Eye (tissue), 1 donor: Measurements from ENCODE around the gene TRAIP.
A peak's percentile ranks its signal among the peaks of the same experiment; 100 is the strongest.
"Not testable (repeated sequence)": the region's sequence is repeated elsewhere in the genome, so short reads cannot be mapped to it uniquely, and the experiment has no call there.

Experiments used
- DNase-seq: peaks from one replicate; pipeline ENCODE4 v3.0.0-alpha.2; 2015

The TRAIP gene

DNA sequence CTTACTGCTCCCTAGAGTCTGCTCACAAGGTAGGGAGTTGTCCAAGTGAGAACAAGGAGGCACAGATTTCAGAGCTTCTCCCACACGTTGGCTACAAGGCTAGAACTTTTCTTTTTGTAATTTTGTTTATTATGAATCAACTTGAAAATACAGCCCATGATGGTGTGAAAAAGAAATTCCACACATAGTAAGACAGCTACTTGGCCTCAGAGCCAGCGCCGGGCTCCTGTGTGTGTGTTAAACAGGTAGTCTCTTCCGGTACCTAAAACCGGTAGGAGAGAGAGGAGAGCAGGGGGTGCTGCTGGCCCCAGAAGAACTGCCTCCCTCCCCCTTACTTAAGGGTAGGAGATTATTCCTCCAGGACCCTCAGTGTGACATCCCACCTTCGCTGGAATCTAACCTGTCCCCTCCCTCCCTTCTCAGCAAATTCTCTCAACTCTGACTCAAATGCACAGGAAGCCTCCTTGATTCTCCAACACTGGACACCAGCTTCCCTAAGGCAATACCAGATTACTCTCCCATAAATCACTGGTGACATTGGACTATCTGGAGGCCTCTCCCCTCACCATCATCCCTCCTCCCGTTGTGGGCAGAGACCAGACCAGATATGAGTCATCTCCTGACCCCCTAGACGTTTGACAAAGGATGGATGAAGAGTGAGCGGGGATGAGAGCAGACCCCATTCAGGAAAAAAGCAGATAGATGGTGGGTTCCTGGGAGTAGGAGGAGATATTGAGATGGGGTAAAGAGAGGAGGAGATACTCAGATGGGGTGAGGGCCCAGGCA is 65.5 kb downstream of the TRAIP start:
- no peak for DNase-seq

DNA sequence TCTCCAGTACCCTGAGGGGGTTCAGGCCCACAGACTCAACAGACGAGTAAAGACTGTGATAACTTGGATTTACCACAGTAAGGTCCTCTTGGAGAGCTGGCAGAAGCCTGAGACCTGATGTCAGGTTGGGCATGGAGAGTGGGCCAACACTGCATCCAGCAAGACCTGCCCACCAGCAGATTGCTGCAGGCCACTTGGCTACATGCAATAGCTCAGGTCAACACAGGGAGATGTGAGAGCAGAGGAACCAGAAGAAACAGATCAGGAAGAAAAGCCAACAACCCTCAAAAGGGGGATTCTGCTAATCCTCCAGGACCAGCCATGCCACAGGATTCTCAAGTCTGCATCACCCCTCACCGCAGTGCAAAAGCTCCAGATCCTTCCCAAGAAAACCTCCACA is 68.3 kb downstream of the TRAIP start:
- DNase-seq = no peak

- no peak for DNase-seq
These were observed 68.8 kb downstream of the TRAIP start for GRCh38 chr3:49787536-49787935.

GRCh38 chr3:49787182-49787464 is 69.2 kb downstream of the TRAIP start:
- DNase-seq = no peak

- peak; percentile 100 for DNase-seq
These were observed 69.8 kb downstream of the TRAIP start, which contains the start of gene IP6K1 for GRCh38 chr3:49786357-49787181. Gene IP6K1, minus strand, starts transcription at chr3:49786542. Its CDS starts 38,502 bp downstream, at chr3:49748040.

DNA sequence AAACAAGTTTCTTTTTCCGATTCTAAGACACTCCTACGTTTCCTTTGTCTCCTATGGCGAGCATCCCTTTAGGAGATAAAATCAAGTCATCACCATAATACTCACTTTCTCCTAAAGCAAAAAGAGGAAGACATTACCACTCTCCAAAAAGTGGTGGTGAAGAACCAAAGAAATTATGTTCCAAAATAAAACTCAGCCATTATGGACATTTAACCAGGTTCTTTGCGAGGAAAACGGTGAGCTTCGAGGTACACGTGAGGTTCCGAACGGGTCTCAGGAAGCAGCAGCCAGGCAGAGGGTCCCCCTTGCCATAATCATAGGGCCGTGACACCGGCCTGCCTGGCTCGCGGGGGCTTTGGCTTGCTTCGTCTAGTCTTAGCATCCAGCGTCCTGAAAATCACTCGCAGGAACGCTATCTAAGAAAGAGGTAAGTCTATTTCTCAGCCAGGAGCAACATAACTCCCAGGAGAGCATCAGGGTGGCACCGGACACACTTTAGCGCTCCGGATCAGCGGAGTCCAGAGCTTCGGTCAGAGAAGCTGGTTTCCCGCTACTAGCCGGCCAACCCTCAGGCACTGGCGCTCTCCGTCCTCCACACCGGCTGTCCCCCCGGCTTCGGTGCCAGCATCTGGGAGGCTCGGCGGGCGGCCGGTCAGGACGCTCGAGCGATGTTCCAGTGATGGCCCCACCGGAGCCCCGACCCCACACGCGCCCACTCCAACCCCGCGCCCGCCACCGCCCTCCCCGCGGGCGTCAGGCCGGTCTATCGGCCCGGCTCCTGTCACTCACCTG is 70.6 kb downstream of the TRAIP start:
- no peak for DNase-seq

- not testable (repeated sequence) for DNase-seq
These were observed 74.1 kb downstream of the TRAIP start for GRCh38 chr3:49782277-49782676.

DNA sequence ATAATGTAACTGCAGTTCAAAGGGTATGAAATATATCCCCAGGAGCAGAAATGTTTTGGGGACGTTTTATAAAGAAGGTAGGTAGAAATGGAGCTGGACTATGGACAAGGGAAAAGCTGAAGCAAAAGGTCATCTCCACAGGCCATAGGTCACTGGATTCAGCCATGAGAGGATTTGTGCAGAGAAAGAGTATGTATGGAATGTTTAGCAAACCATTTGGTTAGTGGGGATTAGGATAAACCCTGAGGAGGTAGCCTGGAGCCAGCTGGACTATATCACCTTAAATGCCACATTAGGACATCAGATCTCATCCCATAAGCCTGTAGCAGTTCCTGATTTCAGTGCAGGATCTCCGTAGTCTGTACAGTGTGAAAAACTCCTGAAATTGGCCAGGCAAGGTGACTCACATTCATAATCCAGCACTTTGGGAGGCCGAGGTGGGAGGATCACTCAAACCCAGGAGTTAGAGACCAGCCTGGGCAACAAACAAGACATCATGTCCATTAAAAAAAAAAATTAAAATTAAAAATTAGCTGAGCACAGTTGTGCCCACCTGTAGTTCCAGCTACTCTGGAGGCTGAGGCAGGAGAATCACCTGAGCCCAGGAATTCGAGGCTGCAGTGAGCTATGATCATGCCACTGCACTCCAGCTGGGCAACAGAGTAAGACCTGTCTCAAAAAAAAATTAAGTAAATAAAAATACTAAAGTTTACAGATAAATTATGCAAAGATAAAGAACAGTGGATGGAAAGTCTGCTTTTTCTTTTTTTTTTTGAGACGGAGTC is 74.8 kb downstream of the TRAIP start:
- no peak for DNase-seq

DNA sequence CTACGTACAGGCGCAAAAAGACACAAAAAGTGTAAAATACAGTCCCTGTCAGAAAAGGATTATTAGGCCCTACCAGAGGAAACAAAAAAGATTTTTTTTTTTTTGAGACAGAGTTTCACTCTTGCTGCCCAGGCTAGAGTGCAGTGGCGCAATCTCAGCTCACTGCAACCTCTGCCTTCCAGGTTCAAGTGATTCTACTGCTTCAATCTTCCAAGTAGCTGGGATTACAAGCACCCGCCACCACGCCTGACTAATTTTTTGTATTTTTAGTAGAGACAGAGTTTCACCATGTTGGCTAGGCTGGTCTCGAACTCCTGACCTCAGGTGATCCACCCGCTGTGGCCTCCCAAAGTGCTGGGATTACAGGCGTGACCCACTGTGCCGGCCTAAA is 75.4 kb downstream of the TRAIP start:
- not testable (repeated sequence) for DNase-seq

GRCh38 chr3:49780080-49780974 is 76.0 kb downstream of the TRAIP start:
- no peak for DNase-seq

GRCh38 chr3:49779358-49780079 is 76.8 kb downstream of the TRAIP start:
- no peak for DNase-seq
